DND-41 (cell line): Measurements from ENCODE around the gene HAPLN3.

ENCODE experiments used
- CTCF ChIP-seq: IDR thresholded peaks from 2 replicates; pipeline ENCODE4 v1.5.1; 2012; ENCODE audit warnings: borderline replicate concordance, low read length, moderate library complexity, mild to moderate bottlenecking; ENCODE audit not compliant: poor library complexity, severe bottlenecking; ENCODE audit errors: extremely low read depth
- EZH2 ChIP-seq: IDR thresholded peaks from 3 replicates; pipeline ENCODE4 v1.6.1; 2012; ENCODE audit warnings: borderline replicate concordance, low read depth, mild to moderate bottlenecking, moderate library complexity, low read length, inconsistent platforms; ENCODE audit not compliant: severe bottlenecking

GRCh38 chr15:88906551-88906950 is 11.2 kb upstream of the HAPLN3 start:
- TF ChIP-seq CTCF (no peak), EZH2 (no peak)
